AG10803 (cell line): ENCODE data around the gene DIAPH2.

Experiments
- DNase-seq: peaks from one replicate; pipeline ENCODE4 v3.0.0; 2010; ENCODE audit warnings: low read depth
- H3K4me3 ChIP-seq: 2 replicates; pipeline ENCODE4 v1.5.1; 2011; ENCODE audit warnings: mild to moderate bottlenecking, low read length, control low read depth
- CTCF ChIP-seq: conservative IDR thresholded peaks from 2 replicates; pipeline ENCODE4 v1.5.1; 2011; ENCODE audit warnings: mild to moderate bottlenecking, low read length, control low read depth, inconsistent platforms

DIAPH2 gene

GRCh38 chrX:97609357-97609756 lies 924.7 kb downstream of the DIAPH2 start:
- TF ChIP-seq CTCF, result no peak
- no peak overlapping the region for H3K4me3 ChIP-seq
- no peak for DNase-seq

- no peak for DNase-seq
- H3K4me3 ChIP-seq, result no peak overlapping the region
- TF ChIP-seq CTCF, result no peak
These were observed 925.3 kb downstream of the DIAPH2 start for GRCh38 chrX:97609938-97610337.

- no peak for TF ChIP-seq CTCF
- DNase-seq, result peak; percentile 40
- H3K4me3 ChIP-seq, result no peak overlapping the region
These were observed 932.4 kb downstream of the DIAPH2 start for GRCh38 chrX:97616883-97617530.

- no peak for TF ChIP-seq CTCF
- no peak overlapping the region for H3K4me3 ChIP-seq
- no peak for DNase-seq
These were observed 934.9 kb downstream of the DIAPH2 start for GRCh38 chrX:97619499-97619898.

- no peak for DNase-seq
- TF ChIP-seq CTCF, result no peak
- no peak overlapping the region for H3K4me3 ChIP-seq
These were observed 937.5 kb downstream of the DIAPH2 start for GRCh38 chrX:97622111-97622510.

GRCh38 chrX:97628326-97628725 lies 943.7 kb downstream of the DIAPH2 start:
- DNase-seq, result no peak
- no peak for TF ChIP-seq CTCF
- H3K4me3 ChIP-seq, result no peak overlapping the region

GRCh38 chrX:97628807-97629596 lies 944.4 kb downstream of the DIAPH2 start:
- DNase-seq, result no peak

More at GRCh38 chrX:97628807-97629596, 944.4 kb downstream of the DIAPH2 start:
- H3K4me3 ChIP-seq, result no peak overlapping the region
- TF ChIP-seq CTCF, result no peak
